Stimulated activated CD8-positive, alpha-beta memory T cell treated with anti-CD3 and anti-CD28 coated beads, Interleukin-12 subunit alpha, Interleukin-12 subunit beta, amount 100 ng/mL, for 4 hours (primary cell): ENCODE data around the gene GRID1.
"Not testable (repeated sequence)": the region's sequence is repeated elsewhere in the genome, so short reads cannot be mapped to it uniquely, and the experiment has no call there.

ENCODE experiments used
- DNase-seq: peaks from one replicate; pipeline ENCODE4 v3.0.0-alpha.2; 2020; ENCODE audit warnings: low read depth

GRID1 gene

GRCh38 chr10:85983051-85983450 is 383.5 kb downstream of the GRID1 start:
- no peak for DNase-seq

DNA sequence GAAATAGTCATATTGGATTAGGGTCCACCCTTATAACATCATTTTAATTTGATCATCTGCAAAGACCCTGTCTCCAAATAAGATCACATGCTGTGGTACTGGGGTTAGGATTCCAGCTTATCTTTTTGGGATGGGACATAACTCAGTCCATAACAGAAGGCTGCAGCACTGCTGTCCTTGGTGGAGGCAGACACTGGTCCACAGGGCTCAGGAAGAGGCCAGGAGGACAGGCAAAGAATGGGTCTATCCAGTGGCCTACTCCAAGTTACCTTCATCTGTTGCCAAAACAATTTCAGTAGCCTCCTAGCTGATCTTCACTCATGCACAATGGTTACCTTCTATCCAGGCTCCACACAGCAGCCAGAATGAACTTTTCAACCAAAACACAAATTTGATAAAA is 387.0 kb downstream of the GRID1 start:
- no peak for DNase-seq

DNA sequence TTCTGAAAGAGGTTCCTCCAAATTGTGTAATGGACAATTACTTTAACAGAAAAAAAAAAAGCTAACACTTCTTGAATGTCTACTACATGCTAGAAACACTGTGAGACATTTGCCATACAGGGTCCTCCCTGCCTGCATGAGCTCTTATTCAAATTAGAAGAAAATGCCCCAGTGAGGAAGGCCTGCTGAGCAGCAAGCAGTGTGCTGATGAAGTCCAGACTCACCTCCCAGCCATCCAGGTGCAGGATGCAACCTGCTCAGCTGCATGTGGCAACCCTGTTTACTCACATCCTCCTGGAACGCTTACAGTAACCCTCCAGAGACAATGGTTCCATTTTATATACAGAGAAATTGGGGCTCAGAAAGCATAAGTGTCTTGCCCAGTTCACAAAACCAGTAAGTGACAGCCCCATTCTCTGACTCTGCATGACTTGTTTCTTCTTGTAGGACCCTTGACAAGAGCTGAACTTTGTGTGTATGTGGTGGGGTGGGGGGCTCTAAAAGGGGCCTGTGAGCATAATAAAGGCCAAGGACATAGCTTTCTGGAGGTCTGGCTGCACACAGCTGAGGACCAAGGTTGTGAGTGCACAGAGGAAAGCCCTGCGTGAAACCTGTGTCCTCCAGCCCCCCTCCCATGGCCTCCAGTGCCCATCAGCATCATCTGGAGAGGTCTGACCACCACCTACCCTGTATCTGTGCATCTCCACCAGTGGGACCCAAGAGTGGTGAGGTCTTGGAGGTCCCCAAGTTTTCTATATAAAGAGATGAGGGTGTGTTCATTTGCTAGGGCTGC is 387.8 kb downstream of the GRID1 start:
- no peak for DNase-seq

DNA sequence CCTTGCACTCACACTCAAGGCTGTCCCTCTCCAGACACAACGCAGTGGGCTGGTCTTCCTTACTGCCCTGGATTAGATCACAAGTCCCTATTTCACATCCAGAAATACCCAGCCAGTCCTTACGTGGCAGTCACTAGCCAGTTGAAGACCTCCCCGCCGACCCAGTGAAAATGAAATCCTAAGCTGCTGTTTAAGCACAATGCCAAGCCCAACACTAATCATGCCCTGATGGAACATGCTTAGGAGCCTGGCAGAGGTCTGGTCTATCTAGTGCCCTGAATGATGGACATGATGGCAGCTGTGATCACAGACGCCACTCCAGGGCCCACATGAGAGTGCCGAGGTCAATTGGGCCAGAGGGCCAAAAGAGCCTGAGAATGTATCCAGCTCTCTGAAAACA is 389.0 kb downstream of the GRID1 start:
- DNase-seq, result no peak

DNA sequence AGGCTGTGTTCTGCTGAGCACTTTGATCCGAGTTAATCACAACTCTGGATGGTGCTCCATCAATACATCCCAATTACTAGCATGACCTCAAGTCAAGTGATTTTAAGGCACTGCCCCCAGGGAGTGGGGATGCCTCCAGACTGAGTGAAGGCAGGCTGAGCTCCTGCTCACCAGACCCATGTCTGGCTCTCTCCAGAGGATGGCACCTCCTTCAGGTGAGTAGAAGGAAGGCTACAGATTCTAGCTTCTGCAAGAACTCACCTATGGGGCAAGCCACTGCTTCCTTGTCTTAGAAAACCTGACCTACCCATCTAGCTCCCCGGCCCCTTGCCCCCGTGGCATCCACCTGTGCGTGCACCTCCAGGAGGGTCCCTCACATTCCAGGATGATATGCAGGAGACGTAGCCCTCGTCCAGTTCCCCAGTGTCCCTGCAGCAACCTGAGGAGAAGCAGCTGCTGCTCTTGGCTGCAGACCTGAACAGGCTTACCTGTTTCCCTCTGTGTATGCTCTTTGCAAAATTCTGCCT is 390.3 kb downstream of the GRID1 start:
- no peak for DNase-seq

- no peak for DNase-seq
Measured at GRCh38 chr10:85971494-85971893, 395.1 kb downstream of the GRID1 start.

GRCh38 chr10:85967594-85967993 is 399.0 kb downstream of the GRID1 start:
- DNase-seq, result no peak

DNA sequence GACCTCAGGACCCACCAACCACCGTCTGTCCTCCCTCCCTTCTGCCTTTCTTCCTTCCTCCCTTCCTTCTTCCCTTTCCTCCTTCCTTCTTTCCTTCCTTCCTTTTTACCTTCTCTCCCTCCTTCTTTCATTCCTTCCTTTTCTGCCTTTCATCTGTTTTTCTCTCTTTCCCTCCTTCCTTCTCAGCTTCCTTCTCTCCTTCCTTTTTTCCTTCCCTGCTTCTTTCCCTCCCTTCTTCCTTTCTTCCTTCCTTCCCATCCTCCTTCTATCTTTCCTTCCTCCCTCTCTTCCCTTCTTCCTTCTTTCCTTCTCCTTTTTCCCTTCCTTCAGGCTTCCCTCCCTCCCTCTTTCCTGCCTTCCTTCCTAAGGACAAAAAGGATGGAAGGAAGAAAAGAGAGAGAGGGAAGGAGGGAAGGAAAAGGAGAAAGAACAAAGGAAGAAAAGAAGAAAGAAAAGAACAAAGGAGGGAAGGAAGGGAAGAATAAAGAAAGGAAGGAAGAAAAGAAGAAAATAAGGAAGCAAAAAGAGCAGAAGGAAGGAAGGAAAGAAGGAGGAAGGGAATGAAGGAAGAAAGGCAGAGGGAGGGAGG is 405.0 kb downstream of the GRID1 start:
- DNase-seq, result no peak

- no peak for DNase-seq
Measured at GRCh38 chr10:85961073-85961472, 405.5 kb downstream of the GRID1 start.

DNA sequence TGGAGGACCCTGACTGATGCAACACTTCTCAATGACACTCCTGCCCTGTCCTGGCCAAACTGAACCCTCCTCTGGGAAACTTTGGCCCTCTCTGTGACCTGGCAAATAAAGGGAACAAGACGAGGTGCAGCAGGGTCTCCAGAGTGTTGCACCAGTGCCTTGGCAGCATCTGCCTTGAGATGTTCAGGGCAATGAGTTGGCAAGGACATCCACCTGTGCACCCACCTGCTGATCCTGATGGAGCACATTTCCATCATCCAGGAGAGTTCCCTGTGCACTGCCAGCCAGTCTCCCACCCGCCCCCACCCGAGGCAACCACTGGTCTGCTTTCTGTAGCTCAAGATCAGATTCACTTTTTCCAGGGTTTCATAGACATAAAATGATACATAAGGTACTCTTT is 407.4 kb downstream of the GRID1 start:
- DNase-seq, result no peak

DNA sequence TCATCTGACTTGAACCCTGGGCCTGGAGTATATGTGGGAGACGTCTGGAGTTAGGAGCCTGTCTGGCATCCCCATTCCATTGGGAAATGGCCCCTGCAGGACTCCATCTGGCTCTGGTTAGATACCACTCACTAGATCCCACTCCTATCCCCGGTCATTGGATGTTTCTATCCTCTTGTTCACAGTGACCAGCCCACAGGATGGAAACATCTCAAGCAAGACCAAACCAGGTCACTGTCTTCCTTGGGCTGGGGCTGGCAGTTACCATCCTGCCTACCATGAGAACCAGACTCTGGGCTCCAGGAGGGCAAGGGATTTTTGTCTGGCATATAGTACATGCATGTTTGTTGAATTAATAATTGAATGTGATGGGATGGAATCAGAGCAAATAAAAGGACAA is 415.7 kb downstream of the GRID1 start:
- no peak for DNase-seq

- no peak for DNase-seq
Measured at GRCh38 chr10:85946713-85947326, 419.8 kb downstream of the GRID1 start.

DNA sequence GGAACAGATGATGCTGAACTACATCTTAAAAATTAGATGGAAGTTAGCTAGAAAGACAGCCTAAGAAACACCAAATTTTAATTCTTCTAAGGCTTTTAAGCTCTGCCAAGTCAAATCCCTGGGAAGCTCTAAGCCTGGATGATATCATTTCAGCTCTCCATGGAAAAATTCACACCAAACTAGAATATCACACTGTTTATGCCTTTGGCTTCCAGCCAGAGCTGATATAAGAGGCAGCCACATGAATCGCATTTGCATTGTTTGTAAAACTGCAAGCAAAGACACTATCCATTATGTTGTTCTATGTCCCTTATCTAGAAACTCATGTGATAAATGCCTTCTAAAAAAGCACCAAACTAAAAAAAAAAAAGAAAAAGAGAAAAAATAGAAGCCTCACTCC is 430.4 kb downstream of the GRID1 start:
- no peak for DNase-seq

- DNase-seq, result no peak
Measured at GRCh38 chr10:85934586-85934985, 432.0 kb downstream of the GRID1 start.

- not testable (repeated sequence) for DNase-seq
Measured at GRCh38 chr10:85929993-85930392, 436.6 kb downstream of the GRID1 start.

DNA sequence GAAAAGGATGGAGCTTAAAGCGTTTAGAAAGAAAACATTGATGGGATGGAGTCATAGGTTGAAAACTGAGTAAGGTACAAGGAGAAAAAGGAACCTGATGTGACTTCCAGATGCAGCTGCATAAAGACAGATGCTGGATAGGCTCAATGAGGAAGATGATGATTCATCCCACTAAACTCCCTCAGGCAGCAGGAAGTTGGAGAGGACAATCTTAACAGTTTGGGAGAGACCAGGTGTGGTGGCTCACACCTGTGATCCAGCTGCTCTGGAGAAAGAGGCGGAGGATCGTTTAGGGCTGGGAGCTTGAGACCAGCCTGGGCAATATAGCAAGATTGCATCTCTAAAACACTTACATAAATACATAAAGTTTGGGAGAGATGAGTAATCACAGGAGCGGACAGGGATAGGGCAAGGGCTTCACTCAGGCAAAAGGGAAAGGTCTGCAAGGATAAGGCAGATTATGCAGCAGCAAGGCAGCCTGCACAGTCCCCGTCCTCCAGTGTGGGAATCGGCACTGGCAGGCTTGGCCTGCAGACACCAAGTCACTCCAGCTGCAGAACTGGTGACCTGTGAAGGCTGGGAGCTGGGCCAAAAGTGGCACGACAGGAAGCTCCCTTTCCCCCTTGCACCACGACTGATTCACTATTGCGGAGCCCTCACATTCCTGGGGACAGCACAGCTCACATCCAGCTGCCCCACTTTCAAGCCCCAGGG is 438.5 kb downstream of the GRID1 start:
- DNase-seq, result no peak

DNA sequence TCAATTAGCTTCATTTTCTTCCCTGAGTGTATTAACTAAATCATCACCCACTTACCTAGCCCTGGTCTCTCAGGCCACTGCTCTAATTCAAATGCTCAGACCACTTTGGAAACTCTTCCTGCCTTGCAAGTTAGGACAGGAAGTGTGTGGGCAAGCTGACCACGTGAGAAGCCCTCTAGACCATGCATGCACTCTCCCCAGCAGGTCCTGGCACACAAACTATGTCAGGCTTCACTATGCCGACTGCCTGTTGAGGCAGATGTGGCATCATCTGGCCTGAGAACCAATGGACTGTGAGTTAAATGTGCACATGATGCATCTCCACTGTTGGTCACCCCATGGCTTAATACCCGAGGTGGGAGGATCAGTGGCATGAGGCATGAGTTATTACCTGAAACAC is 439.6 kb downstream of the GRID1 start:
- no peak for DNase-seq

DNA sequence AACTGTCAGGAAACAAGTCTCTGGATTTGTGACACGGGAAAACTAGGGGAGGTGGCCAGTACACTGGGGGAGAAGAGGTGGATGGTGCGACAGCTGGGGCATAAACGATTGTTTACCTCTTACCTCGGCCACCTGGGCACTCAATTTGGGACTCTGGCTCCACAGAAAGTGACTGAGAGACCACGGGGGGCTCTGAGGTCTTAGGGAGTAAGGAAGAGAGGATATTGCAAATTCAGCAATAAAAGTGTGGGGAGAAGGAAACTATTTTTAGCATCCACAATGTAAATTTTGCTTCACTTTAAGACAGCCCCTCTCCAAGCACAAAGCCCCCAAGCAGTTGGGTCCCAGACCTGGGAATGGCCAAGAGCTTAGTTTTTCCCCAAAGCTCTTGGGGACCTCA is 440.5 kb downstream of the GRID1 start:
- no peak for DNase-seq

DNA sequence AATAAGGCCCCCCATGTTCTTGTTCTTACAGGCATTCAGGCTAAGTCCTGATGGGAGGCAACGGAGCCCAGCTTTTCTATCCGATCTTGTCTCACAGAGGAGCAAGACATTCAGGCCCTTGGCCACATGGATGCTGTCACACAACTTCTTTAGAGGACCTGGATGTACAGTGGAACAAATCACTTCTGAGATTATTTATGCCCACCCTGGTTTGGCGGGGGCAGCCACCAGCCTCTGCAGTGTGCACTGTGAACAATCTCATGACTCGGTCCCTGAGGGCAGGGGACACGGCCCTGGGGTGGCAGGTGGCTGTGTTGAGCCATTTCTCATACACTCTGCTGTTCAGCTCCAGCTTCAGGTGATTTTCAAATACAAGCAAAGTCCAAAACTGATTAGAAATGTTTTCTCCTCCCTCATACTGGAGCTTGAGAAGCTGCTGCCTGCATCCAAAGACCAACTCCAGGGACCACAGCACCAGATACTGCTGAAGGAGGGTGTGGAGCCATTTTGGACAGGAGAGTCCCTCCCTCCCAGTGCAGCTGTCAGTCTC is 441.3 kb downstream of the GRID1 start:
- no peak for DNase-seq

GRCh38 chr10:85924382-85925102 is 442.1 kb downstream of the GRID1 start:
- DNase-seq, result no peak

DNA sequence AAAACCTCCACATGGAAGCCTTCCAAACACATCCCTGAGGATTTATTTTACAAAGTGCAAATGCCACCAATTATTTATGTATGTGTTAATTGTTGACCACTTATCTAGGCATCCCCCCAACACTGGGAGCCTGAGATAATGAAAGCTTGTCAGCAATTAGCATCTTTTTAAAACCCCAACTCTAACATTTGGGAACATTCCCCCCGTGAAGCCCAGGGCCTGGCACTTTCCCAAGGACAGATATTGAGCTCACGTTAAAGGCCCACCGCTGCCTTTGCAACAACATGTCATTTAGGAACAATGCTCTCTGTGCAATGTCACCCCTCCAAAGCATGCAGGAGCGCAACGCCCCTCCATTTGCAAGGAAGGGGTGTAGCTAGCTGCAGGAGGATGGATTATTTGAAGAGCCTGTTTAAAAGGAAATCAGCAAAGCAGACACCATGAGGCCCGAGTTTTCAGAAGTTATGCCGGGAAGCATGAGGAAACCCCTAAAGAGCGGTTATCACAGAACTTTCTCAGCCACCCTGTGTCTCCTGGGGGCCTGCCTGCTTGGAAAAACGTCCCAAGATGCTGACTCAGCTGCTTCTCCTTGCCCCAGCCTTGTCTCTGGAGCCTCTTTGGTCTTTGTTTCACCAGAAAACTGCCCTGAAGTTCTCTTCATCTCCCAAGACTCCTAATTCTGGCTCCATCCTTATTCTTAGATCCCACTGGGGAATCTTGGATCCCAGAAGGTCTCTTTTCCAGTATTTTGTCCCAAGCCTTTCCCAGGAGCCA is 444.1 kb downstream of the GRID1 start:
- DNase-seq, result no peak
